ENCODE measurements around the gene C11orf52. TPM values are rescaled to one million over a fixed set of nuclear protein-coding genes. Genes with fewer than 3 reads are reported as not detected.
"Not testable (repeated sequence)": the region's sequence is repeated elsewhere in the genome, so short reads cannot be mapped to it uniquely, and the experiment has no call there.

The C11orf52 gene
- total RNA-seq, 2 donors from 2014 or later = 1.5 to 8.3 TPM

GRCh38 chr11:111878385-111878848 lies 40.3 kb upstream of the C11orf52 start:
- H3K9me3 ChIP-seq = no peaks in the 10 kb centered on the region

GRCh38 chr11:111878849-111879636 lies 39.7 kb upstream of the C11orf52 start, which contains the start of the genes CFAP68 and FDXACB1:
CFAP68 (plus strand) TSS chr11:111879541; CDS start chr11:111879561, 20 bp downstream.
FDXACB1 (minus strand) TSS chr11:111879165; CDS start chr11:111879132, 33 bp downstream.
- TF ChIP-seq CTCF (IDR thresholded peaks at IDR 0.05) = peak; percentile 93 to 99

More at GRCh38 chr11:111878385-111878848, 40.3 kb upstream of the C11orf52 start:
- Histone ChIP-seq H3K36me3 (no peaks in the 10 kb centered on the region), H3K27ac (peak overlapping the region; percentile 94 to 95), H3K27me3 (no peaks in the 10 kb centered on the region), H3K4me1 (peaks cover 0 to 14% of the 10 kb centered on the region in 2 donors), H3K4me3 (peak overlapping the region; percentile 58 to 69)
- no peak for DNase-seq (ENCODE audit: low spot score)
- TF ChIP-seq CTCF (IDR thresholded peaks at IDR 0.05) = no peak

GRCh38 chr11:111879637-111879960 lies 39.1 kb upstream of the C11orf52 start:
- DNase-seq (ENCODE audit: low spot score) = no peak

More at GRCh38 chr11:111878849-111879636, 39.7 kb upstream of the C11orf52 start, which contains the start of the genes CFAP68 and FDXACB1:
- DNase-seq (ENCODE audit: low spot score) = peak; percentile 99
- Histone ChIP-seq H3K4me1 (peaks cover 0 to 14% of the 10 kb centered on the region in 2 donors), H3K27ac (peak within 1 kb of the TSS; percentile 94 to 95), H3K27me3 (no peaks in the 10 kb centered on the region), H3K4me3 (peak within 1 kb of the TSS; percentile 58 to 69), H3K36me3 (no peaks in the 10 kb centered on the region), H3K9me3 (no peaks in the 10 kb centered on the region)

GRCh38 chr11:111882202-111882601 lies 36.5 kb upstream of the C11orf52 start:
- Histone ChIP-seq H3K4me3 (no peak overlapping the region), H3K9me3 (no peaks in the 10 kb centered on the region), H3K4me1 (peaks cover 0 to 14% of the 10 kb centered on the region in 2 donors), H3K36me3 (no peaks in the 10 kb centered on the region), H3K27ac (no peak overlapping the region), H3K27me3 (no peaks in the 10 kb centered on the region)
- DNase-seq (ENCODE audit: low spot score) = no peak
- TF ChIP-seq CTCF (IDR thresholded peaks at IDR 0.05) = no peak

More at GRCh38 chr11:111879637-111879960, 39.1 kb upstream of the C11orf52 start:
- H3K4me3 ChIP-seq = peak overlapping the region; percentile 58 to 69
- no peaks in the 10 kb centered on the region for H3K9me3 ChIP-seq
- H3K4me1 ChIP-seq = peaks cover 0 to 14% of the 10 kb centered on the region in 2 donors
- no peaks in the 10 kb centered on the region for H3K36me3 ChIP-seq
- no peak for TF ChIP-seq CTCF (IDR thresholded peaks at IDR 0.05)
- no peaks in the 10 kb centered on the region for H3K27me3 ChIP-seq
- peak overlapping the region; percentile 94 to 95 for H3K27ac ChIP-seq

GRCh38 chr11:111885053-111885452 lies 33.7 kb upstream of the C11orf52 start:
- not testable (repeated sequence) for H3K4me1 ChIP-seq; H3K4me3 ChIP-seq; H3K36me3 ChIP-seq; H3K27ac ChIP-seq; DNase-seq (ENCODE audit: low spot score); H3K9me3 ChIP-seq; H3K27me3 ChIP-seq

- no peak for TF ChIP-seq CTCF (IDR thresholded peaks at IDR 0.05)
- Histone ChIP-seq H3K4me1 (no peaks in the 10 kb centered on the region), H3K27ac (no peak overlapping the region), H3K9me3 (no peaks in the 10 kb centered on the region), H3K4me3 (no peak overlapping the region), H3K36me3 (no peaks in the 10 kb centered on the region), H3K27me3 (no peaks in the 10 kb centered on the region)
- DNase-seq (ENCODE audit: low spot score) = no peak
Measured at GRCh38 chr11:111886032-111886431, 32.7 kb upstream of the C11orf52 start.

Measured in right atrium auricular region (tissue), 2 donors.